Measurements from ENCODE around the gene OBSCN. TPM values are rescaled to one million over a fixed set of nuclear protein-coding genes. Genes with fewer than 3 reads are reported as not detected.

OBSCN gene
- total and polyA plus RNA-seq, 2 of the 13 experiments (the other 11 are each of a cell fraction or from before 2014, with no cell fraction given) = 0.20 TPM

GRCh38 chr1:228413241-228414010 lies 205.6 kb downstream of the OBSCN start:
- no peaks in the 10 kb centered on the region for H3K79me2 ChIP-seq (ENCODE audit: insufficient read depth, low read length)
- POLR2A ChIA-PET = no interaction called here
- TF ChIP-seq, protein P1, sequence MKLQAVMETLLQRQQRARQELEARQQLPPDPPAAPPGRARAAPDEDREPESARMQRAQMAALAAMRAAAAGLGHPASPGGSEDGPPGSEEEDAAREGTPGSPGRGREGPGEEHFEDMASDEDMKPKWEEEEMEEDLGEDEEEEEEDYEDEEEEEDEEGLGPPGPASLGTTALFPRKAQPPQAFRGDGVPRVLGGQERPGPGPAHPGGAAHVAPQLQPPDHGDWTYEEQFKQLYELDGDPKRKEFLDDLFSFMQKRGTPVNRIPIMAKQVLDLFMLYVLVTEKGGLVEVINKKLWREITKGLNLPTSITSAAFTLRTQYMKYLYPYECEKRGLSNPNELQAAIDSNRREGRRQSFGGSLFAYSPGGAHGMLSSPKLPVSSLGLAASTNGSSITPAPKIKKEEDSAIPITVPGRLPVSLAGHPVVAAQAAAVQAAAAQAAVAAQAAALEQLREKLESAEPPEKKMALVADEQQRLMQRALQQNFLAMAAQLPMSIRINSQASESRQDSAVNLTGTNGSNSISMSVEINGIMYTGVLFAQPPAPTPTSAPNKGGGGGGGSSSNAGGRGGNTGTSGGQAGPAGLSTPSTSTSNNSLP (IDR thresholded peaks at IDR 0.05; ENCODE audit: low read depth, low read length) = no peak
- TF ChIP-seq ONECUT2 (CRISPR knock-in tag; IDR thresholded peaks at IDR 0.05) (no peak), MIXL1 (CRISPR knock-in tag; IDR thresholded peaks at IDR 0.05) (no peak), ZSCAN31 (CRISPR knock-in tag; IDR thresholded peaks at IDR 0.05; ENCODE audit: low read depth) (no peak), REST (IDR thresholded peaks at IDR 0.05; ENCODE audit: borderline replicate concordance in 1 of 2, low read depth in 1 of 2, low read length in 2 of 2) (no peak), RXRB (CRISPR knock-in tag; IDR thresholded peaks at IDR 0.05; ENCODE audit: borderline replicate concordance) (no peak), ATF3 (CRISPR knock-in tag; IDR thresholded peaks at IDR 0.05) (no peak)
- TF ChIP-seq, protein P2, sequence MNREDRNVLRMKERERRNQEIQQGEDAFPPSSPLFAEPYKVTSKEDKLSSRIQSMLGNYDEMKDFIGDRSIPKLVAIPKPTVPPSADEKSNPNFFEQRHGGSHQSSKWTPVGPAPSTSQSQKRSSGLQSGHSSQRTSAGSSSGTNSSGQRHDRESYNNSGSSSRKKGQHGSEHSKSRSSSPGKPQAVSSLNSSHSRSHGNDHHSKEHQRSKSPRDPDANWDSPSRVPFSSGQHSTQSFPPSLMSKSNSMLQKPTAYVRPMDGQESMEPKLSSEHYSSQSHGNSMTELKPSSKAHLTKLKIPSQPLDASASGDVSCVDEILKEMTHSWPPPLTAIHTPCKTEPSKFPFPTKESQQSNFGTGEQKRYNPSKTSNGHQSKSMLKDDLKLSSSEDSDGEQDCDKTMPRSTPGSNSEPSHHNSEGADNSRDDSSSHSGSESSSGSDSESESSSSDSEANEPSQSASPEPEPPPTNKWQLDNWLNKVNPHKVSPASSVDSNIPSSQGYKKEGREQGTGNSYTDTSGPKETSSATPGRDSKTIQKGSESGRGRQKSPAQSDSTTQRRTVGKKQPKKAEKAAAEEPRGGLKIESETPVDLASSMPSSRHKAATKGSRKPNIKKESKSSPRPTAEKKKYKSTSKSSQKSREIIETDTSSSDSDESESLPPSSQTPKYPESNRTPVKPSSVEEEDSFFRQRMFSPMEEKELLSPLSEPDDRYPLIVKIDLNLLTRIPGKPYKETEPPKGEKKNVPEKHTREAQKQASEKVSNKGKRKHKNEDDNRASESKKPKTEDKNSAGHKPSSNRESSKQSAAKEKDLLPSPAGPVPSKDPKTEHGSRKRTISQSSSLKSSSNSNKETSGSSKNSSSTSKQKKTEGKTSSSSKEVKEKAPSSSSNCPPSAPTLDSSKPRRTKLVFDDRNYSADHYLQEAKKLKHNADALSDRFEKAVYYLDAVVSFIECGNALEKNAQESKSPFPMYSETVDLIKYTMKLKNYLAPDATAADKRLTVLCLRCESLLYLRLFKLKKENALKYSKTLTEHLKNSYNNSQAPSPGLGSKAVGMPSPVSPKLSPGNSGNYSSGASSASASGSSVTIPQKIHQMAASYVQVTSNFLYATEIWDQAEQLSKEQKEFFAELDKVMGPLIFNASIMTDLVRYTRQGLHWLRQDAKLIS (CRISPR knock-in tag; IDR thresholded peaks at IDR 0.05) = no peak
- TF ChIP-seq, protein P3, sequence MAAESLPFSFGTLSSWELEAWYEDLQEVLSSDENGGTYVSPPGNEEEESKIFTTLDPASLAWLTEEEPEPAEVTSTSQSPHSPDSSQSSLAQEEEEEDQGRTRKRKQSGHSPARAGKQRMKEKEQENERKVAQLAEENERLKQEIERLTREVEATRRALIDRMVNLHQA (CRISPR knock-in tag; IDR thresholded peaks at IDR 0.05) = no peak
- TF ChIP-seq, protein P4, sequence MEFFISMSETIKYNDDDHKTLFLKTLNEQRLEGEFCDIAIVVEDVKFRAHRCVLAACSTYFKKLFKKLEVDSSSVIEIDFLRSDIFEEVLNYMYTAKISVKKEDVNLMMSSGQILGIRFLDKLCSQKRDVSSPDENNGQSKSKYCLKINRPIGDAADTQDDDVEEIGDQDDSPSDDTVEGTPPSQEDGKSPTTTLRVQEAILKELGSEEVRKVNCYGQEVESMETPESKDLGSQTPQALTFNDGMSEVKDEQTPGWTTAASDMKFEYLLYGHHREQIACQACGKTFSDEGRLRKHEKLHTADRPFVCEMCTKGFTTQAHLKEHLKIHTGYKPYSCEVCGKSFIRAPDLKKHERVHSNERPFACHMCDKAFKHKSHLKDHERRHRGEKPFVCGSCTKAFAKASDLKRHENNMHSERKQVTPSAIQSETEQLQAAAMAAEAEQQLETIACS (CRISPR knock-in tag; IDR thresholded peaks at IDR 0.05) = no peak

More at GRCh38 chr1:228413241-228414010, 205.6 kb downstream of the OBSCN start:
- no peak overlapping the region for H3K9ac ChIP-seq (ENCODE audit: insufficient read depth, low read depth, low read length)
- H3K4me1 ChIP-seq (ENCODE audit: insufficient read depth, low read length) = peaks cover 39% of the 10 kb centered on the region
- no peaks in the 10 kb centered on the region for H4K20me1 ChIP-seq (ENCODE audit: insufficient read depth, low read length)
- H3K9me3 ChIP-seq (ENCODE audit: low read length) = no peaks in the 10 kb centered on the region
- H3K4me2 ChIP-seq (ENCODE audit: low read depth, low read length) = no peak overlapping the region
- H3K27me3 ChIP-seq (ENCODE audit: control insufficient read depth in 1 of 2, insufficient read depth in 2 of 2, low read length in 2 of 2) = peaks cover 0 to 6% of the 10 kb centered on the region in 2 experiments; a peak in 2 of 5 replicates
- no peak overlapping the region for H3K4me3 ChIP-seq (replicated peaks in 1 of 3; ENCODE audit: insufficient read depth in 1 of 3, low read depth in 2 of 3, low read length in 3 of 3)
- no peak for ATAC-seq
- no peak overlapping the region for H2AFZ ChIP-seq (ENCODE audit: low read length)
- CTCF ChIA-PET (ENCODE audit: low intra/inter-chr PET ratio, low total read pairs) = no interaction called here
- H3K36me3 ChIP-seq (replicated peaks in 1 of 2; ENCODE audit: control insufficient read depth in 1 of 2, insufficient read depth in 2 of 2, low read length in 2 of 2) = no peaks in the 10 kb centered on the region
- no peak overlapping the region for H3K27ac ChIP-seq (ENCODE audit: extremely low read length, insufficient read depth, low read length)
- 97% methylated on average over 9 of the region's 10 CpGs for WGBS (ENCODE audit: low lambda C conversion rate)
- no peak for DNase-seq (ENCODE audit: low spot score)
- BruUV-seq (replicated peaks) = no TSS peak
- no peak for FAIRE-seq
- in situ Hi-C loops (cut with HindIII; ENCODE audit: extremely low pct_ligation_motif_present, low pct_unique_long_range_greater_than_20kb) = no loop called here
- intact Hi-C loops (cut with micrococcal nuclease; ENCODE audit: unreplicated experiment) = no loop called here
